Femur (tissue), 1 donor: ENCODE data around the gene CEP78.
"Not testable (repeated sequence)": the region's sequence is repeated elsewhere in the genome, so short reads cannot be mapped to it uniquely, and the experiment has no call there.

Experiments
- DNase-seq: peaks from one replicate; pipeline ENCODE4 v3.0.0-alpha.2; 2017

The CEP78 gene

GRCh38 chr9:78235762-78236550, at the start of gene CEP78:
Gene CEP78 (plus strand): TSS chr9:78236075. CDS start chr9:78236351, 276 bp downstream.
- peak; percentile 96 for DNase-seq

- DNase-seq, result peak; percentile 46
Observed at GRCh38 chr9:78187763-78188484, 48.0 kb upstream of the CEP78 start.

GRCh38 chr9:78188594-78188993, 47.3 kb upstream of the CEP78 start:
- DNase-seq, result no peak

- DNase-seq, result no peak
Observed at GRCh38 chr9:78189001-78189400, 46.9 kb upstream of the CEP78 start.

- DNase-seq, result no peak
Observed at GRCh38 chr9:78189461-78189860, 46.4 kb upstream of the CEP78 start.

- DNase-seq, result no peak
Observed at GRCh38 chr9:78191931-78192330, 43.9 kb upstream of the CEP78 start.

- DNase-seq, result no peak
Observed at GRCh38 chr9:78196258-78196657, 39.6 kb upstream of the CEP78 start.

- DNase-seq, result peak; percentile 33
Observed at GRCh38 chr9:78201158-78201777, 34.6 kb upstream of the CEP78 start.

GRCh38 chr9:78207319-78207718, 28.6 kb upstream of the CEP78 start:
- no peak for DNase-seq

- DNase-seq, result no peak
Observed at GRCh38 chr9:78207901-78208300, 28.0 kb upstream of the CEP78 start.

GRCh38 chr9:78209127-78209526, 26.7 kb upstream of the CEP78 start:
- no peak for DNase-seq

GRCh38 chr9:78210841-78211301, 25.0 kb upstream of the CEP78 start:
- no peak for DNase-seq

GRCh38 chr9:78212868-78213267, 23.0 kb upstream of the CEP78 start:
- DNase-seq, result no peak

- DNase-seq, result no peak
Observed at GRCh38 chr9:78213712-78214111, 22.2 kb upstream of the CEP78 start.

GRCh38 chr9:78214492-78214891, 21.4 kb upstream of the CEP78 start:
- DNase-seq, result no peak

GRCh38 chr9:78215706-78216105, 20.2 kb upstream of the CEP78 start:
- DNase-seq, result no peak

GRCh38 chr9:78218890-78219289, 17.0 kb upstream of the CEP78 start:
- DNase-seq, result no peak

- no peak for DNase-seq
Observed at GRCh38 chr9:78221425-78221824, 14.4 kb upstream of the CEP78 start.

- not testable (repeated sequence) for DNase-seq
Observed at GRCh38 chr9:78221841-78222240, 14.0 kb upstream of the CEP78 start.

GRCh38 chr9:78230761-78231160, 5.1 kb upstream of the CEP78 start:
- no peak for DNase-seq

GRCh38 chr9:78232471-78232870, 3.4 kb upstream of the CEP78 start:
- DNase-seq, result not testable (repeated sequence)

- DNase-seq, result no peak
Observed at GRCh38 chr9:78234810-78235209, 1.1 kb upstream of the CEP78 start.

- DNase-seq, result no peak
Observed at GRCh38 chr9:78235256-78235761, 566 bp upstream of the CEP78 start.

GRCh38 chr9:78236551-78236910, 656 bp downstream of the CEP78 start:
- DNase-seq, result no peak
